ENCODE data around the gene NHEJ1. TPM values are rescaled to one million over a fixed set of nuclear protein-coding genes. Genes with fewer than 3 reads are reported as not detected.
"Not testable (repeated sequence)": the region's sequence is repeated elsewhere in the genome, so short reads cannot be mapped to it uniquely, and the experiment has no call there.

NHEJ1 gene
- total RNA-seq, 2 experiments from 2014 or later = 14.4 to 19.4 TPM

DNA sequence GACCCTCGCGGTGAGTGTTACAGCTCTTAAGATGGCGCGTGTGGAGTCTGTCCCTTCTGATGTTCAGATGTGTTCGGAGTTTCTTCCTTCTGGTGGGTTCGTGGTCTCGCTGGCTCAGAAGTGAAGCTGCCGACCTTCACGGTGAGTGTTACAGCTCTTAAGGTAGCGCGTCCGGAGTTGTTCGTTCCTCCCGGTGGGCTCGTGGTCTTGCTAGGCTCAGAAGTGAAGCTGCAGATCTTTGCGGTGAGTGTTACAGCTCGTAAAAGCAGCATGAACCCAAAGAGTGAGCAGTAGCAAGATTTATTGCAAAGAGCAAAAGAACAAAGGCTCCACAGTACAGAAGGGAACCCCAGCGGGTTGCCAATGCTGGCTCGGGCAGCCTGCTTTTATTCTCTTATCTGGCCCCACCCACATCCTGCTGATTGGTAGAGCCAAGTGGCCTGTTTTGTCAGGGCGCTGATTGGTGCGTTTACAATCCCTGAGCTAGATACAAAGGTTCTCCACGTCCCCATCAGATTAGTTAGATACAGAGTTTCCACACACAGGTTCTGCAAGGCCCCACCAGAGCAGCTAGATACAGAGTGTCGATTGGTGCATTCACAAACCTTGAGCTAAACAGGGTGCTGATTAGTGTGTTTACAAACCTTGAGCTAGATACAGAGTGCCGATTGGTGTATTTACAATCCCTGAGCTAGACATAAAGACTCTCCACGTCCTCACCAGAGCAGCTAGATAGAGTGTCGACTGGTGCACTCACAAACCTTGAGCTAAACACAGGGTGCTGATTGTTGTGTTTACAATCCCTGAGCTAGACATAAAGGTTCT is 40.1 kb upstream of the NHEJ1 start:
- ATAC-seq; H3K27me3 Mint-ChIP-seq; H3K9me3 Mint-ChIP-seq (ENCODE audit: low read depth); H3K36me3 Mint-ChIP-seq: not testable (repeated sequence)
- H3K4me3 Mint-ChIP-seq = peak overlapping the region; percentile 69
- H3K4me1 Mint-ChIP-seq = peaks cover 18% of the 10 kb centered on the region
- CTCF ChIA-PET = interaction anchor here (1.1 to 2.5 kb wide), 7 partner anchors 9 to 94 kb away, joined by 3 to 14 read pairs (median 4); no protein-coding TSS in a partner anchor
- H3K27ac Mint-ChIP-seq = peak overlapping the region; percentile 88
- DNase-seq = peak; percentile 72

DNA sequence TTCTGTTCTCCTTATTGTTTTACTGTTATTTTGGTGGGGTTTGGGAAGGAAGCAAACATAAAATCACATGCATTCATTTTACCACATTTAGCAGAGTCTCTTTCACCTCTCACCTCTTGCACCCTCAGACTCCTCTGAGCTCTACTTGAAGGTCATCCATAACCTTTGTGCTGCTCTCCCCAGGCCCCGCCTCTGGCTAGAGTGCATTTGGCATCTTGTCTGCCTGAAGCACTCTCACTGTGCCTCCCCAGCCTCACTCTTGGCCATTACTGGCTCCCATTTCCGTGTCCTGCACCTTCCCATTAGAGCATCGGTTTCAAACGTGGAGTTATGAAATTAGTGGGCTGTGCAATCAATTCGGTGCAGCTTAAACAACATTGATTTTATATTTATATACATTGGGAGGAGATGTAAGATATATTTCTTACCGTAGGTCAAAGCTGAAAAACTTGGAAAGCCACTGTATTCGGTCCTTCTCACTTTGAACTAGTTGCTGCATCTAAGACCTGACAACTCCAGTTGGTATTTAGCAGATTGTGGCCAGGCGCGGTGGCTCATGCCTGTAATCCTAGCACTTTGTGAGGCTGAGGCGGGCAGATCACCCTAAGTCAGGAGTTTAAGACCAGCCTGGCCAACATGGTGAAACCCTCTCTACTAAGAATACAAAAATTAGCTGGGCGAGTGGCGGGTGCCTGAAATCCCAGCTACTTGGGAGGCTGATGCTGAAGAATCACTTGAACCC is 39.0 kb upstream of the NHEJ1 start:
- peaks cover 8% of the 10 kb centered on the region for H3K9me3 Mint-ChIP-seq (ENCODE audit: low read depth)
- H3K4me3 Mint-ChIP-seq = no peak overlapping the region
- DNase-seq = no peak
- CTCF ChIA-PET = interaction anchor here (0.8 to 2.5 kb wide), 5 partner anchors 18 to 79 kb away, joined by 3 to 14 read pairs (median 4); partner anchors contain the start of gene DNAJB2
- H3K36me3 Mint-ChIP-seq = peaks cover 8% of the 10 kb centered on the region
- no peaks in the 10 kb centered on the region for H3K27me3 Mint-ChIP-seq
- peaks cover 18% of the 10 kb centered on the region for H3K4me1 Mint-ChIP-seq
- peak overlapping the region; percentile 45 for H3K27ac Mint-ChIP-seq
- peak; percentile 26 for ATAC-seq

DNA sequence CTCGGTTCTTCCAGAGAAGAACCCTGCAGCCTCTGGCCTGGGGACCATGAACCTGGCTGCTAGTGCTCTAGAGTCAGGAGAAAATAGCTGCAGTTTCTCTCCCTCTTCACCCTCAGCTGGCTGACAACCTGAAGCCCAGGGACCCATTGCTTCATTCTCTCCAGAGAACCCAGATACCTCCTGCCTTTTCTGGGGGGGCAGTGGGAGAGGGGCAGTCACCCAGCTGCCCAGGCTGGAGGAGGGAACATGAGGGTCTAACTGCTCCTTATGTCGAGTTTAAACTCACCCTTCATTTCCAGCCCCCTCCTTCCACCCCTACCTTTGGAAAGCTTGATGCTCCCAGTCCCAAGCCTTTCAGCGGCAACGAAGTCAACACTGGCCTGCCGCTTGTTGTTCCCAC is 38.4 kb upstream of the NHEJ1 start:
- H3K4me3 Mint-ChIP-seq = no peak overlapping the region
- H3K27me3 Mint-ChIP-seq = no peaks in the 10 kb centered on the region
- H3K4me1 Mint-ChIP-seq = peaks cover 18% of the 10 kb centered on the region
- DNase-seq (no peak), ATAC-seq (no peak)
- peaks cover 5% of the 10 kb centered on the region for H3K9me3 Mint-ChIP-seq (ENCODE audit: low read depth)
- CTCF ChIA-PET = interaction anchor here (0.8 to 2.5 kb wide), 4 partner anchors 17 to 80 kb away, joined by 3 to 14 read pairs (median 5); partner anchors contain the start of gene DNAJB2
- no peak overlapping the region for H3K27ac Mint-ChIP-seq
- peaks cover 7% of the 10 kb centered on the region for H3K36me3 Mint-ChIP-seq

DNA sequence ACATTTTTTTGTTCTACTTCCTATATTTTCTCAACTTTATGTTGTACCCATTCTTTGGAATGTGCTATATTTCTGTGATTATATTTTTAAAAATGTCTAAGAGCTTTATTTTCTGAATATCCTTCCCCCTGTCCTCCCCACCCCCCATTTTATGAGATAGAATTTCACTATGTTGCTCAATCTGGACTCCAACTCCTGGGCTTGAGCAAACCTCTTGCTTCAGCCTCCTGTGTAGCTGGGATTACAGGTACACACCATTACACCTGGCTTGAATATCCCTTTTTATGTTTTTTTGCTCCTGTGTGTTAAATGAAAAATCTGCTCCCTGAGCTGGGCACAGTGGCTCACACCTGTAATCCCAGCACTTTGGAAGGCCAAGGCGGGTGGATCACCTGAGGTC is 36.8 kb upstream of the NHEJ1 start:
- Mint-ChIP-seq H3K9me3 (ENCODE audit: low read depth) (peaks cover 3% of the 10 kb centered on the region), H3K36me3 (peaks cover 4% of the 10 kb centered on the region), H3K27me3 (no peaks in the 10 kb centered on the region), H3K27ac (no peak overlapping the region), H3K4me1 (peaks cover 18% of the 10 kb centered on the region), H3K4me3 (no peak overlapping the region)
- CTCF ChIA-PET = interaction anchor here (1.1 to 1.7 kb wide), 4 partner anchors 15 to 27 kb away, joined by 3 to 4 read pairs (median 3); partner anchors contain the start of gene CNPPD1
- DNase-seq = no peak
- ATAC-seq = no peak

DNA sequence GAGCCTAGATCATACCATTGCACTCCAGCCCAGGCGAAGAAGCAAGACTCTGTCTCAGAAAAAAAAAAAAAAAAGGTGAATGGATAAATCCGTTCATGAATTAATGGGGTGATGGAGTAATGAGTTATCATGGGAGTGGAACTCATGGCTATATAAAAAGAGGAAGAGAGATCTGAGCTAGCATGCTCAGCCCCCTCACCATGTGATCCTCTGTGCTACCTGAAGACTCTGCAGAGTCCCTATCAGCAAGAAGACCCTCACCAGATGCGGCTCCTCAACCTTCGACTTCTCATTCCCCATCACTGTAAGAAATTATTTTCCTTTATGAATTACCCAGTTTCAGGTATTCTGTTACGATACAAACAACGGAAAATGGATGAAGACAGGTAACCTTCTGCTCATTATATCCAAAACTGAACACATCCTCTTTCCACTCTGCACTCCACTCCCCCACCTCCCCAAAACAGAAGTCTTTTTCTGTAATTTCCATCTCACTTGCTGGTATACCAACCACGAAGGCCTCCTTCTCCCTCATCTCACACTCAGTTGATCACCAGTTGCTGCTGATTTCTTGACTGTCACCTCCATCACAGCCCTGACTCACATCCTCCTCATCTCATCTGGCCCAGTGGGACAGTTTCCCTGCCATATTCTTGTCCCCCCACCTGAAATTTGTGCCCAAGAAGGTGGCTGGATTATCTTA is 26.3 kb upstream of the NHEJ1 start:
- Mint-ChIP-seq H3K4me1 (peaks cover 28% of the 10 kb centered on the region), H3K9me3 (ENCODE audit: low read depth) (no peaks in the 10 kb centered on the region), H3K36me3 (peaks cover 24% of the 10 kb centered on the region), H3K27ac (peak overlapping the region; percentile 33), H3K4me3 (no peak overlapping the region), H3K27me3 (no peaks in the 10 kb centered on the region)
- ATAC-seq (no peak), DNase-seq (no peak)
- CTCF ChIA-PET = no interaction called here

DNA sequence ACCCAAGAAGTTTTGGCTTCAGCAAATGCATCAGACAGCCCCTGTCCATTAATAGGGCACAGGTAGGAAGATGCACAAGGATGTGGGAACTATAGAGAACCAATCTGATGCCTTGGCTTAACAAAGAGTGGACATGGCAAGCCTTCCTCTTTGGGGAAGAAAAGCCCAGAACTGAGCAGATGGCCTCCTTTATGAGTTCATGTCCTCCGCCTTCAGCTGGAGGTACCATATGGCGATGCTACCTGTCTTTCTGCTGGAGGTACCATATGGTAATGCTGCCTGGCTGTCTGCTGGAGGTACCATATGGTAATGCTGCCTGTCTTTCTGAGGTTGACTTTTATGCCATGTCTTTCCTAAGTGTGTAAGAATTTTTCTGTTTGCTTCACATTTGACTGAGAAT is 23.5 kb upstream of the NHEJ1 start:
- Mint-ChIP-seq H3K9me3 (ENCODE audit: low read depth) (no peaks in the 10 kb centered on the region), H3K4me3 (no peak overlapping the region), H3K27ac (no peak overlapping the region), H3K27me3 (no peaks in the 10 kb centered on the region), H3K36me3 (peaks cover 45% of the 10 kb centered on the region), H3K4me1 (peaks cover 55% of the 10 kb centered on the region)
- no peak for DNase-seq
- ATAC-seq = no peak
- CTCF ChIA-PET = interaction anchor here (0.8 kb wide), 1 partner anchor 13 kb away, joined by 3 read pairs; no protein-coding TSS in a partner anchor

DNA sequence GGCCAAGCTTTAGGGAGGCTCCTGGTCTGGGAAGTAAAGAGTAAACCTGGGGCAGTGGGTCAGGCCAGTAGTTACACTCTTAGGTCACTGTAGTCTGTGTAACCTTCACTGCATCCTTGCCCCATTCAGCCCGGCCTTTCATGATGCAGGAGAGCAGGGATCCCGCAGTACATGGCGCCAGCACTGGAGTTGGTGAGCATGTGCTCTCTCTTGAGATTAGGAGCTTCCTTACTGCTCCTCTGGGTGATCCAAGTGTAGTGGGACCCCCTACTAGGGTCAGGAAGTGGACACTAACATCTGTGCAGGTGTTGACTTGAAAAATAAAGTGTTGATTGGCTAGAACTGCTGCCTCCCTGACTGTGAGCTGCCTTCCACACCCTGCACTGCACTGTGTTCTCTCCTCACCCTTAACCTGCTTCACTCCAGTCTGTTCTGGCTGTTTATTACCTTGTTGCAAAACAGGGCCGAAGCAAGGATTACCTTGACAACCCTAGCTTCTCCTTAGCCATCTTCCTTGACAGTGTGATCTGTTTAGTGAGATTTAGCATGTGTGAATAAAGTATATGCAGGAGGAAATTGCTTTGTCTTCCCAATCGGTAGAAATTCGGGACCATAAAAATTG is 22.6 kb upstream of the NHEJ1 start:
- Mint-ChIP-seq H3K36me3 (peaks cover 48% of the 10 kb centered on the region), H3K4me3 (no peak overlapping the region), H3K27me3 (no peaks in the 10 kb centered on the region), H3K9me3 (ENCODE audit: low read depth) (no peaks in the 10 kb centered on the region), H3K4me1 (peaks cover 58% of the 10 kb centered on the region), H3K27ac (peak overlapping the region; percentile 81)
- ATAC-seq (no peak), DNase-seq (no peak)
- CTCF ChIA-PET = interaction anchor here (0.8 to 3.6 kb wide), 6 partner anchors 10 to 112 kb away, joined by 4 to 14 read pairs (median 8); partner anchors contain the start of gene ZFAND2B

DNA sequence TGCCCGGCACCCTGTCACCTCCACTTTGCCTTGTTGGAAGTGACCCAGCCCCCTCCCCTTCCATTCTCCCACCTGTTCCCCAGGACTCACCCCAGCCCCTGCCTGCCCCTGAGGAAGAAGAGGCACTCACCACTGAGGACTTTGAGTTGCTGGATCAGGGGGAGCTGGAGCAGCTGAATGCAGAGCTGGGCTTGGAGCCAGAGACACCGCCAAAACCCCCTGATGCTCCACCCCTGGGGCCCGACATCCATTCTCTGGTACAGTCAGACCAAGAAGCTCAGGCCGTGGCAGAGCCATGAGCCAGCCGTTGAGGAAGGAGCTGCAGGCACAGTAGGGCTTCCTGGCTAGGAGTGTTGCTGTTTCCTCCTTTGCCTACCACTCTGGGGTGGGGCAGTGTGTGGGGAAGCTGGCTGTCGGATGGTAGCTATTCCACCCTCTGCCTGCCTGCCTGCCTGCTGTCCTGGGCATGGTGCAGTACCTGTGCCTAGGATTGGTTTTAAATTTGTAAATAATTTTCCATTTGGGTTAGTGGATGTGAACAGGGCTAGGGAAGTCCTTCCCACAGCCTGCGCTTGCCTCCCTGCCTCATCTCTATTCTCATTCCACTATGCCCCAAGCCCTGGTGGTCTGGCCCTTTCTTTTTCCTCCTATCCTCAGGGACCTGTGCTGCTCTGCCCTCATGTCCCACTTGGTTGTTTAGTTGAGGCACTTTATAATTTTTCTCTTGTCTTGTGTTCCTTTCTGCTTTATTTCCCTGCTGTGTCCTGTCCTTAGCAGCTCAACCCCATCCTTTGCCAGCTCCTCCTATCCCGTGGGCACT is 21.9 kb upstream of the NHEJ1 start:
- H3K27ac Mint-ChIP-seq = peak overlapping the region; percentile 81
- H3K4me3 Mint-ChIP-seq = no peak overlapping the region
- H3K36me3 Mint-ChIP-seq = peaks cover 49% of the 10 kb centered on the region
- CTCF ChIA-PET = interaction anchor here (0.8 to 3.7 kb wide), 10 partner anchors 11 to 112 kb away, joined by 3 to 16 read pairs (median 6); partner anchors contain the start of gene ZFAND2B
- ATAC-seq = no peak
- H3K9me3 Mint-ChIP-seq (ENCODE audit: low read depth) = no peaks in the 10 kb centered on the region
- peaks cover 60% of the 10 kb centered on the region for H3K4me1 Mint-ChIP-seq
- peak; percentile 62 for DNase-seq
- no peaks in the 10 kb centered on the region for H3K27me3 Mint-ChIP-seq

DNA sequence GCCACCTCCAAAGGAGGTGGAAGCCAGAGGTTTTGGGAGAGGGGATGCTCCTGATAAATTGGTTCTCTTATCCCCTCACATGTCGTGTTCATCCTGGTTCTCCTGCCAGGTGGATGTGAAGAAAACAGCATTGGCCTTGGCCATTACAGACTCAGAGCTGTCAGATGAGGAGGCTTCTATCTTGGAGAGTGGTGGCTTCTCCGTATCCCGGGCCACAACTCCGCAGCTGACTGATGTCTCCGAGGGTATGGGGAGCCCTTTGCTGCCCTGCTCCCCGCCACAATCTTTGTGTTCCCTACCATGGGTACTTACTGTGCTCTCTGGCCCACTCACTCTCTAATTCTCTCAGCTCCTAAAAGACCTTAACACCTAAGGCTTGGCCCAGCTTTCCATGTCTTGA is 20.9 kb upstream of the NHEJ1 start:
- ATAC-seq (no peak), DNase-seq (no peak)
- no peaks in the 10 kb centered on the region for H3K27me3 Mint-ChIP-seq
- H3K9me3 Mint-ChIP-seq (ENCODE audit: low read depth) = no peaks in the 10 kb centered on the region
- H3K36me3 Mint-ChIP-seq = peaks cover 47% of the 10 kb centered on the region
- H3K4me3 Mint-ChIP-seq = peak overlapping the region; percentile 13
- H3K27ac Mint-ChIP-seq = peak overlapping the region; percentile 81
- CTCF ChIA-PET = interaction anchor here (0.8 to 3.7 kb wide), 11 partner anchors 10 to 113 kb away, joined by 3 to 16 read pairs (median 7); partner anchors contain the start of genes DNAJB2 and ZFAND2B
- peaks cover 55% of the 10 kb centered on the region for H3K4me1 Mint-ChIP-seq

DNA sequence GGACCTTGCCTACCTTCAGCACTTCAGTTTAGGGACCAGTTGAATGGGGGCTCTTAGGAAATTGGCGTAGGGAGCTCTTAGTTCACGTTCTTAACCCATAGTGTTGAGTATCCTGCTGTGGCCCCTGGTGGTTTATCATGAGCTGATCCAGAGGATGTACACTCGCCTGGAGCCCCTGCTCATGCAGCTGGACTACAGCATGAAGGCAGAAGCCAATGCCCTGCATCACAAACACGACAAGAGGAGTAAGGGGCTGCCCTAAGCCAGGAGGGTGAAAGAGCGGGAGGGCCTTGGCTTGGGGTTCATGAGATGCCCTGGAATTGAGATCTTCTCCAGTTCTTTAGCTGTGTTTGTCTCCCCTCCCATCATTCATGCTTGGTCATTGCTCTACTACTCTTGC is 20.3 kb upstream of the NHEJ1 start:
- DNase-seq = no peak
- Mint-ChIP-seq H3K4me1 (peaks cover 56% of the 10 kb centered on the region), H3K27ac (peak overlapping the region; percentile 81), H3K27me3 (no peaks in the 10 kb centered on the region), H3K9me3 (ENCODE audit: low read depth) (no peaks in the 10 kb centered on the region), H3K36me3 (peaks cover 47% of the 10 kb centered on the region), H3K4me3 (no peak overlapping the region)
- CTCF ChIA-PET = interaction anchor here (0.8 to 3.7 kb wide), 9 partner anchors 9 to 114 kb away, joined by 3 to 16 read pairs (median 8); partner anchors contain the start of genes DNAJB2 and ZFAND2B
- no peak for ATAC-seq

DNA sequence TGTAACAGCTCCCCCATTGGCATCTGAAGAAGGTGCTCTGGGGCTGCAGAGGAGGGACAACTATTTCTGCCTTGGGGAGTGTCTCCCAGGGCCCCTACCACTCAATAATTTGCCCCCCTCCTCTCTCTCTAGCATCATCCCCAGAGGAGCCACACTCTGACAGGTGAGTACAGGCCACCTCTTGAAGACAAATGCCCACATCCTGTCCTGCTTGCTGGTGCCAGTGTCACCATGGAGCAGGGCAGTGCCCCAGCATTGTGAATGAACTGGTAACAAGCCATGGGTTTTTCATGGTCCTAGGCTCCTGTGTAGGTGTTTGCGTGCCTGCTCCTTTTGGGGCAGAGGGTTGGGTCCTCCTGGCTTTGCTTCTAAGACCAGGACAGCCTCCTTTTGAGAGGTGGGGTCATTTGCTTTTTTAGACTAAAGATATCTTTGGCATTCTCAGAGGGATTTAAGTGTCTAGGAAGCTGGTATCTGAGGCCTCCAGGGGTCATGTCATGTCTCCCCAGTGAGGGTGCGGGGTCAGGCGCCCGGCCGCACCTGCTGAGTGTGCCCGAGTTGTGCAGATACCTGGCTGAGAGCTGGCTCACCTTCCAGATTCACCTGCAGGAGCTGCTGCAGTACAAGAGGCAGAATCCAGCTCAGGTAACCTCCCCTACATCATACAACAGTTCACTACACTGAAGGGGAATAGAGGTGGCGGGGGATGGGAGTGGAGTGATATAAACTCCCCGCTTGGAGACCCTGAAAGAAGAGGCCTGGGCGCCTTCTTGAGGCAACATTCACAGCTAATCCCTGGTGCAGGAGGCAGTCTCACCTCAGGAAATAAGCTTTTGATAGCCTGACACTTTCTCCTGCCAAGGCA is 19.2 kb upstream of the NHEJ1 start:
- Mint-ChIP-seq H3K27ac (peak overlapping the region; percentile 78), H3K4me3 (peak overlapping the region; percentile 79), H3K36me3 (peaks cover 44% of the 10 kb centered on the region), H3K9me3 (ENCODE audit: low read depth) (no peaks in the 10 kb centered on the region), H3K27me3 (no peaks in the 10 kb centered on the region), H3K4me1 (peaks cover 66% of the 10 kb centered on the region)
- CTCF ChIA-PET = interaction anchor here (1.2 to 3.7 kb wide), 7 partner anchors 13 to 115 kb away, joined by 3 to 16 read pairs (median 6); partner anchors contain the start of gene DNAJB2
- ATAC-seq = no peak
- no peak for DNase-seq
